HG03159 (cell line): ENCODE data around the gene SLC9A3.
"Not testable (repeated sequence)": the region's sequence is repeated elsewhere in the genome, so short reads cannot be mapped to it uniquely, and the experiment has no call there.

Experiments used
- ATAC-seq: cut with Tn5 transposase; IDR thresholded peaks from one replicate; pipeline ENCODE4 v1.9.1; 2021; ENCODE audit warnings: mild to moderate bottlenecking, moderate library complexity; ENCODE audit not compliant: unreplicated experiment

Gene SLC9A3

DNA sequence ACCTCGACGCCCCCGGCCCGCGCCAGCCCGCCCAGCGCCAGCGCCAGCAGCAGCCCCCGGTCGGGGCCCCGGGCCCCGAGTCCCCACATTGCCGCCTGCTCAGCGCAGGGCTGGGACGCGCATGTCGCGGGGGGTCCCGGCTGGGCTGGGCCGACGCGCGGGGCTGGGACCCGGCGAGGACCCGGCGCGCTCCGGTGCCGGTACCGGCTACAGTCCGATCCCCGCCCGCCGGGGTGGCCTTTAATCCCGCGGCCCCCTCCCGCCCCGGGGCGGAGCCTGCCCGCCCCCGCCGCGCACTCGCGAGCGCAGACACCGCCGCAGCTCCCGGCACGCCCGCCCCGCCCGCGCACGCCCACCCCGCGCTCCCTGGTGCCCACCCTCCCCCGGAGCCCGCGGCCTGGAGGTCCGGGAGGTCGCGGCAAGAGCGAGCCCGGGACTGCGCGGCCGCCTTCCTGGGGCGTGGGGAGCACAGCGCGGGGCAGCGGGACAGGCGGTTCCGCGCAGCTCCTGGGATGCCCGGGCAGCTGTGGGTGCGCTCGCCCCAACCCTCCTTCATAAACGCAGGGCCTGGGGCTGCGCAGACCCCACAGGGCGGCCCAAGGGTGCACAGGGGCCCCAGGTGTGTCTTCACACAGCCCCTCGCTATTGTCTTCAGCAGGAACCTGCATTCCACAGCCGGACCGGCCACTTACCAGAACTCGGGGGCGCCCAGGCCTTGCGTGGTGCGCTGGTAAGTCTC is at the start of gene SLC9A3:
SLC9A3 (minus strand) TSS at position 216 of the 739 bp plus-strand sequence.
- no peak for ATAC-seq

DNA sequence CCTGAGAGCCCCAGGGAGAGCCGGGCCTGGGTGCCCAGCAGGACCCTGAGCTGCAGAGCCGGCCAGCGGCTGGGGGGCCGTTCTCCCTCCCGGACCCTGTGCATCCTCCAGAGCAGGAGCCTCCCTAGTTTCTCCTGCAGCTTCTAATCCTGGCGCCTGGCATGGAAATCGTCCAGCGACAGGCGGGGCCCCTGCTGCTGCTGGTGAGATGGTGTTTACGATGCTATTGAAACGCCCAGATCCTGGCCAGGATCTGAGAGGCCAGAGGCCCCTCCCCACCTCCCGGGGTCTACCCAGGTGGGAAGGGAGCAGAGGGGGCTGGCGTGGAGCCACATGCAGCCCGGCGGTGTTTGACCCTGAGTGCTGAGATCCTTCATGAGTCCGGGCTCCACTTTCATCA is 49.7 kb upstream of the SLC9A3 start:
- no peak for ATAC-seq

DNA sequence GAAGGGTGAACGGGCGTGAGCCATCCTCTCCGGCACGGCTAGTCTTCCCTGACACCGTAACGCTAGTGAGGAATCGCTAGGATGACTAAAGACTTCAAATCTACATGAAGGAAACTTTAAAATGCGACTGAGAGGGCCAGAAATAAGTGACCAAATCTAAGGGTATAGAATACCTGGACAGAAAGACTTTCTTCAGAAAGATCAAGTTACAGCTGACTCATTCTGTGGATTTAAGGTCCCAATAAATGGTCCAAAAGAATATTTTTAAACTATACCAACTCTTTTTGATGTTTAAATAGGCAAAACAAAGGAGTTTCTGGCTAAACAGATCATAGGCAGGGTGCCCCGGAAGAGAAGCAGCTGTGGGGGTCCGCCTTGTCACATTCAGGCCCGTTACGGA is 49.0 kb upstream of the SLC9A3 start:
- no peak for ATAC-seq

DNA sequence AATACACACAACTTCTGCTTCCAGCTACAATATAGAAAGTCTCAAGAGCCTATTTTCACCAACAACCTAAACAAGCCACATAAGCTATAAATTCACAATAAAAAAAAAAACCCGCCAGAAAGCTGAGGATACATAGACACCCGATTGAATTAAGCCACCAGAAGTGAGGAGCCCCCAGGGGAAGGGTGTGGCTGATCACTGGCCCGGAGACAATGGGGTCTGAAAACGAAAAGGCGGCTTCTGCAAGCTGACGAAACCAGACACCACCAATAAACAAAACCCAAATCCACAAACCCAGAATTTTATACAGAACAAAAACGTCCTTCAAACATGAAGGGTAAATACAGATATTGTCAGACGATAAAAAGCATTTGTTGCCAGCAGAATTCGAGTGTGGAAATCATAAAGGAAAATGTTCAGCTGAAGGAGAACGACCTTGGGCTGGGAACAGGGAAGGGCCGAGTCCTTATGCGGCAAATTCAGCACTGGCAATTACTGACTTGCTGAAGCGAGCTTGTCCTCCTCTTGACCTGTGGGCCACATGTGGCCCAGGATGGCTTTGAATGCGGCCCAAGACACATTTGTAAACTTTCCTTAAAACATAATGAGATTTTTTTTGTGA is 48.3 kb upstream of the SLC9A3 start:
- ATAC-seq = no peak

DNA sequence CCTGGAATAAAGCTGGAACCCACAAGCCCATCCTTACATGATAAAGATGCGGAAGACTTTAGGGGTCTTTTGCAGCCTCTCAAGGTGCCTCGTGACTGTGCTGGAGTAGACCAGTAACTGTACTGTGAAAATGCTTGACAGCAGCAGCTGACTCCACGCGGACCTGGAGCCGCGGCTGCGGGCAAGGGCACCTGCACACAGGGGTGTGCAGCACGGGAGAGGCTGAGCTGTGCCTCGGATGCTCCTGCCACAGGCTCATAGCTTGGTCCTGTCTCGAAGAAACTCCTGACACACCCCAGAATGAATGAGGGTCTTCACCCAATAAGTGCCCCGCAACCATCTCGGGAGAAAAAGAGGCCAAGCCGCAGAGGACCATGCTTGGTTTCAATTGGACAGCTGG is 47.5 kb upstream of the SLC9A3 start:
- no peak for ATAC-seq

DNA sequence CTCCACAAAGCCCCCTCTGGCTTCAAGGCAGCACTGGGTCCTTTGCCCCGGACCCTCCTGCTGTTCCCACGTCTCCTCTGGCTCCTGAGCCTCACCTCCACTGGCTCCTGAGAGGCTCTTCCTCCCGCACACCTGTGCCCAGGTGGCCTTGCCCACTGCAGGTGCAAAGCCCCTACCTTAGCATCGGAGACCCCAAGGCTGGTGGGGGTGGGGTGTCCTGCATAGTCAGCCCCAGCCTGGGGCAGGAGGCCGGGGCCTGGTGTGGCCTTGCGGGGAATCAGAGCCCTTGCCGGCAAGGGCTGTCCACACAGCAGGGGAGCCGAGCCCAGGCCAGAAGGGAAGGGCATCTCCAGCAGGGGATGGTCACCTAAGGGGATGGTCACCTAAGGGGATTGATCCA is 46.6 kb upstream of the SLC9A3 start:
- ATAC-seq = no peak

DNA sequence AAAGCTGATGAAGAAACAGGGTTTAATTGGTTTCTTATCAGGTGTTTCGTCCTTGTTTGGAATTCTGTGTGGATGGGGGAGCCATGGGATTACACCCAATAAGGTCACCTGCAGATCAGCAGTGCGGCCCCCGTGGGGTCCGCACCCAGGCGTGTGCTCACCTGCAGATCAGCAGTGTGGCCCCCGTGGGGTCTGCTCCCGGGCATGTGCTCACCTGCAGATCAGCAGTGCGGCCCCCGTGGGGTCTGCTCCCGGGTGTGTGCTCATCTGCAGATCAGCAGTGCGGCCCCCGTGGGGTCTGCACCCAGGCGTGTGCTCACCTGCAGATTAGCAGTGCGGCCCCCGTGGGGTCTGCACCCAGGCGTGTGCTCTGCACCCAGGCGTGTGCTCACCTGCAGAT is 46.2 kb upstream of the SLC9A3 start:
- ATAC-seq = no peak

DNA sequence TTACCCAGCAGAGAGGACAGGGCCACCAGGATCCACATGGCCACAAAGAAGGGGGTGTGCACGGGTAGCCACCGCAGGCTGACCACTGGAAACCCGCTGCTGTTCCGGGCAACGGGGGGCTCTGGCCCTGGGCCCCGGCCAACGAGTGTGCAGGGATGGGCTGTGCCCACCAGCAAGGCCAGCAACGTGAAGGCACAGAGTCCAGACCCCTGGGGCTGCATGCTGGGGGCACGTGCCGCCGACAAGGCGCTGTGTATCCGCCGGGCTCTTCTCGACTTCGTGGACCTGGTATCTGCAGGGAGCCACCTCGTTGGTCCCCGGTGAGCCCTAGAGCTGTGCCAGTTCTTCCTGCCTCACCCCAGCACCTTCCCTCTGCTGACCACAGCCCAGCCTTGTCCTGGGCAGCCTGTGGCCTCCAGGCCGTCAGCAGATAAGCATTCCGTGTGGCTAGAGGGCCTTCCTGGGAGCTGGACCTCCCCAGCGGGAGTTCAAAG is 45.7 kb upstream of the SLC9A3 start:
- ATAC-seq = no peak

DNA sequence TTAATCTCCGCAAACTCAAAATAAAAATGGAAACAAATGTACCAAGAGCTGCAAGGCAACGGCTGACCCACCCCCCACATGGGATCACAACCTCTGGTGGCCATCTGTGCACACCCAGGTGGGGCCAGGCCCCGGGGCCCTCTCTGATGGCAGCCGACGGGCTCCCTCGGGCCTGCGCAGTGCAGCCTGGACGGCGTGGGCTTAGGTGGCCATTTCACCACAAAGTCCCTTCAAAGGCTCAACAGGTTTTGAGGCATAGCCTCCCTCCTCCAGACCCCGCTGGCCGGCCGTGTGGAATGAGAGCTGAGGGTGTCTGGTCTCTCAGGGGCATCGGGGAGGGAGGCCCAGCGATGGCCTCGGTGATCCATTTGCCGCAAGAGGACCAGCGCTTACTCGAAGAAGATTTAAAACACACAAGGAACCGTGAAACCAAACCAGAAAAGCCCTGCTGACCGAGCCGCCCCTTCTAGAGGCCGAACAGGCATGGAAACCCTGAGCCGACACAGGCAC is 45.2 kb upstream of the SLC9A3 start:
- no peak for ATAC-seq

DNA sequence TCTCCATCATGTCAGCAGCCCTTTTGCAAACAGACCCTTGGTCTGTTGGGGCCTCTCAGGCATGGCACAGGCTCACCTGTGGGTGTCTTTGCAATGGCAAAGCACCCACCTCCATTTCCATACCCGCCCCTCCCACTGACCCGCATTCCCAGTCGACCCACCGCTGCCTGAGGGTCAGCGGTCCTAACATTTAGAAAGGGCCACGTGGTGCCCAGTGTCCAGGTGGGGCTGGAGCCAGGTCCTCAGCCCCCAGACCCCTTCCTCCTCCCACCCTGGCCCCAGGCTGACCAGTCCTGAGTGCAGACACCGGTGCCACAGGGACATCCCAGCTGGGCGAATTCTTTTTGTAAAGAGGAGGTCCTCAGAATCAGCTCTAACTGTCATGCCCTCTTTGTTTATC is 44.6 kb upstream of the SLC9A3 start:
- no peak for ATAC-seq

DNA sequence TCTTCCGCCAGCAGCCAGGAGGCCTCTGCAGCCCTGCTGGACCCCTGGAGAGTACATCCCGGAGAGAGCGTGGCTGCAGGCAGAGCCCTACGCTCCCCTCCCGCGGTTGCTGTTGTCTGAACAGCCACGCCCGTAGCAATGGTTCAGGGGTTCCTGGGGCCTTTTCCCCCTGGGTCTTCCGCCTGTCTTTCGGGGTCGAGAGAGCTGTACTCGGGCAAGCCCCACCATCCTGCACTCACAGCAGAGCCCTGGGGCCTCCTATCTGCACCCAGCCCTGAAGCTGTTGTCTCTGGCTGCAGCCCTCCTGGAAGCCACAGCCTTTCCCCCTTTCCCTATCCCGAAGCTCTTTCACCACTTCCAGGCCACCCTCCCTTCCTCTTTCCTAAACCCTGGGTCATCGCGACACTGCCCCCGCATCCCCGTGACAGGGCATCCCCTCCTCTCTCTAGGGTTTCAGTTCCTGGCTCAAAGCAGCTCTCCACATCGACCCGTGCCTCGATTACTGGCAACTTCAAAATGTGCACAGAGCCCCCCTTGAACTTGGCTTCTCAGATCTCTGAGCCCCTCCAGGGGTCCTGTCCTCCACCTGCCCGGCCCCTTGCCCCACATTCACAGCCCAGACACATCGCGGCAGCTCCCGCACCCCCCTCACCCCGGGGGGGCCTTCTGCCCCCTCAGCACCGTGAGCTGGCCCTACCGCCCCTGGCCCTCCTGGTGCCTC is 44.0 kb upstream of the SLC9A3 start:
- ATAC-seq = no peak

DNA sequence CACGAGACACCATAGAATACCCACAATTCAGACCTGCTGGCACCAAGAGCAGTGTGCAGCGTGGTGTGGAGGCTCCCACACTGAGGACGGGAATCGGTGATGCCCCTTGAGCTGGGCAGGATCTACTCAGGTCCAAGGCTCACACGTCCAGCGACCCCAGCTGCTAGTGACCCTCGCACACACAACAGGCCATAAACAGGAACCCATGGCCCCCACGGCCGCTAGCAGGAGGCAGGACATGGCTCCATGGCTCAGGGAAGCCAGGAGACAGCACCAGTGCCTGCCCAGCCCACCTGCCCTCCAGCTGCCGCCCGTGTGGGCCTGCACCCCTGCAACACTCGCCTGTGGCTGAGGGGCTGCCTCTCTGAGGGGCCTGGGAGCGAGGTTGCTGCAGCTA is 43.4 kb upstream of the SLC9A3 start:
- no peak for ATAC-seq

DNA sequence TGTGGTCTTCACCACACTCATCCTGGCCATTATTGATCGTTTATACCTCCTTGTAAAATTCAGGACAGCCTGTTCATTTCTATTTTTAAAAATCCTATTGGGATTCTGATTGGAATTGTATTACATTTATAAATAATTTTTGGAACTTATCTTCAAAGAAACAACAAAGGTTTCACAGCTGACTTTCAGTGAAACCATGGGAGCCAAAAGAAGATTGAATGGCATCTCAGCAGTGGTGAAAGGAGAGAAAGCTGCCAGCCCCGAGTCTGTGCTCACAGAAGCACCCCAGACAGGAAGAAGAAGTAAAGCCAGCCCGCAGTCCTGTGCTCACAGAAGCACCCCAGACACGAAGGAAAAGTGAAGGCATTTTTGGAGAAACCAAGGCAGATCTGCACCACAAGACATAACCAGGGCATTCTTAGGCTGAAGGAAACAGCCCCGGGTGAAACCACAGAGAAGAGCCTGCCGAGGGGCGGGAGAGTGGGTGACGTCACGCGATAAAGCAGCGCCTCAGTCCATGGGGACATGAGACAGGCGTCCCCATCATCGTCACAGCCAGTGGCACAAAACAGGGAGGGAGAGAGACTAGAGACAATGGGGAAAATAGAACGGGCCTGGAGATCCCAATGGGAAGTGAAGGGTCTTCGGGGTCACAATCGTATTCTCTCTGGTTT is 42.5 kb upstream of the SLC9A3 start:
- no peak for ATAC-seq

DNA sequence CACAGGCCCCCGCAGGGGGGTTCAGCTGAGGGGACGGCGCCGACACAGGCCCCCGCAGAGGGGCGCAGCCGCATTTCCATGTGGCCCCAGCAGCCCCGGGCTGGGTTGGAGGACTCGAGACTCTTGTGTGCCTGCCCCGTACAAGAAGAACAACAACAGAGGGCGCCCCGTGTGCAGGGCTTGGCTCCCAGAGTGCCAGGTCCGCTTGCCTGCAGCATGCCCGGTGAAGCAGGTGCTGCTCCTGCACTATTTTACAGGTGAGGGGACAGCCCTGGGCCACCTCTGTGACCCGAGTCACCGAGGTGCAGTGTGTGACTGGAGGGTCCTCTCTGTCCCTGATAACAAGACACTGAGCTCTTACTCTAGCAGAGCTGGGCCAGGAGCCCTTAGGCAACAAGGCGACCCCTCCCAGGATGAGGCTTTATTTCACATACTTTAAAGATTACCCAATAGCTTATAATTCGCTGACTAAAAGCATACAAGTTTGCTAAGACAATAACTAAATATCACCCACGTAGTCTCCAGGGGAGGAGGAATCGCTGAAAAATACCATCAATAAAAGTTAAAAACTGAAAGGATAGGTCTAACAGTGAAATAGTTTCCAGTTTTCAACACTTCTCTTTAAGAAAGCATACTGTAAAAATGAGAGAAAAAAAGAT is 41.7 kb upstream of the SLC9A3 start:
- no peak for ATAC-seq

DNA sequence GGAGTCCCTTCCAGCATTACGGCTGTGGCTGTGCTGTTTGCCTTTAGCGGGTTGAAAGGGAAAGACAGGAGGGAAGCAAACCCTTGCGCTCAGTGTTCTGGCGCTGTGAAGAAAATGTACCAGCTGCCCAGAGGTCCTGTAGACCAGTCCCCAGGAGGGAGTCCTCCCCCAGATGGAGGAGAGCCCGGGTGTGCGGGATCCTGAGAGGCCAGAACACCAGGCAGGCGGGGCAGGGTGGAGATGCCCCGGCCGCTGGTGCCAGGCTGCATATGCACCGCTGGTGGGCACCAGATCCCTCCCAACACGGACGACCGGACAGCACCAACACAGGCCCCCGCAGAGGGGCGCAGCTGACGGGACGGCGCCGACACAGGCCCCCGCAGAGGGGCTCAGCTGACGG is 37.2 kb upstream of the SLC9A3 start:
- ATAC-seq = no peak

DNA sequence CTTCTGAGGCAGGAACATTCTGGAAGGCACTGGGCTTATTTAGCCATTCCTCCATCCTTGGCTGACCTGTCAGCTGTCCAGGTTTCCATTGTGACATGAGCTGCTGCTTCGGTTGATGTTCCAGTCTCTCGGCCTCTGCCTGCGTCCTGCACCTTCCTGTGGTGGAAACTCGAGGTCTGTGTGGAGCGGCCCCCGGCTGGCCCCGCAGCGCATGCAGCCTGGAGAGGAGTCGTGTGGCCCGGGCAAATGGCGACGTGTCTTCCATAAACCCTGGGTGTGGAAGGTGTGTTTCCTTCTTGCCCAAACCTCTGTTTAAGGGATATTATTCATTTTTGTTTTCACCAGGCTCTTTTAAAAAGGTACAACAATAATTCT is 36.5 kb upstream of the SLC9A3 start:
- ATAC-seq = no peak

DNA sequence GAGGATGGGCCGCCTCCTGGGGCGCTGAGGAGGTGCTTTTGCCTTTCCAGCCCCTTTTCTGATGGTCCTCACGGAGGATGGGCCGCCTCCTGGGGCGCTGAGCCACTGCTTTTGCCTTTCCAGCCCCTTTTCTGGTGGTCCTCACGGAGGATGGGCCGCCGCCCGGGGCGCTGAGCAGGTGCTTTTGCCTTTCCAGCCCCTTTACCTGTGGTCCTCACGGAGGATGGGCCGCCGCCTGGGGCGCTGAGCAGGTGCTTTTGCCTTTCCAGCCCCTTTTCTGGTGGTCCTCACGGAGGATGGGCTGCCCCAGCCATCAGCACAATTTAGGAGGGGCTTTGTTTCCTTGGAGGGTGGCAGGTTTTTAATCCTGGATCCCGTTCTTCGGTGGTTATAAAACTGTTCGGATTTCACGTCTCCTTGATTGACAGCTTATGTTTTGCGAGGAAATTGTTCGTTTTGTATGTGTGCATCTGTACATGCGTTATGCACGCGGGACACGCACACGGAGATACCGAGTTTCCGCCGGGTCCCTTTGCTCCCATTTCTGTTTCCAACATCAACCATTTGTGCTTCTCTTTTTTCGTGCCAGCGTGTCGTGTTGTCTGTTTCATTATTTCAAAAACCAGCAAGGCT is 34.7 kb upstream of the SLC9A3 start:
- ATAC-seq = no peak

DNA sequence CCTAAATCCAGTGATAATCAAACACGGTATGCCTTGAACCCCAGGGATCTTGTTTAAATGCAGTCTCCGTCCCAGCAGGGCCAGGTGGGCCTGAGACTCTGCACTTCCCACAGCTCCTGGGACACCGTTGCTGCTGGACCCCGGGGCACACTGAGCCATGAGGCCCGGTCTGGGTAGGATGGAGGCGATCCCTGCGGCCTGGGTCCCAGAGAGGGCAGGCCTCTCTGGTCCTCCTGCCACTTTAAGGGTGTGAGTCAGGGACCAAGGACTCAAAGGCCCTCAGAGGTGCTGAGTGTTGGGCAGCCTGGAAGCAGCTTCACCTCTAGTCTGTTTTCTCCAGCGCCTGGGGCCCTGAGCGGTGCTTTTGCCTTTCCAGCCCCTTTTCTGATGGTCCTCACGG is 34.1 kb upstream of the SLC9A3 start:
- ATAC-seq = no peak

DNA sequence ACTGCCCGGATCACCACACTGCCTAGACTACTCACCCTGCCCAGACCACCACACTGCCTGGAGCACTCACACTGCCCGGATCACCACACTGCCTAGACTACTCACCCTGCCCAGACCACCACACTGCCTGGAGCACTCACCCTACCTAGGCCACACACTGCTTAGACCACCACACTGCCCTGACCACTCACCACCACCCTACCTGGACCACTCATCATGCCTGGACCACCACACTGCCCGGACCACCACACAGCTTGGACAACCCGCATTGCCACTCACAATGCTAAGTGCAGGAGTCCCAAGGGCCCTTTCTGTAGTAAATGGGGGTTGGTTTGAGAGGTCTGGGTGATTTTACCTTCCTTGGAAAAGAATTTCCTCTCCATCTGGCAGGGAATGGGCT is 33.7 kb upstream of the SLC9A3 start:
- not testable (repeated sequence) for ATAC-seq

DNA sequence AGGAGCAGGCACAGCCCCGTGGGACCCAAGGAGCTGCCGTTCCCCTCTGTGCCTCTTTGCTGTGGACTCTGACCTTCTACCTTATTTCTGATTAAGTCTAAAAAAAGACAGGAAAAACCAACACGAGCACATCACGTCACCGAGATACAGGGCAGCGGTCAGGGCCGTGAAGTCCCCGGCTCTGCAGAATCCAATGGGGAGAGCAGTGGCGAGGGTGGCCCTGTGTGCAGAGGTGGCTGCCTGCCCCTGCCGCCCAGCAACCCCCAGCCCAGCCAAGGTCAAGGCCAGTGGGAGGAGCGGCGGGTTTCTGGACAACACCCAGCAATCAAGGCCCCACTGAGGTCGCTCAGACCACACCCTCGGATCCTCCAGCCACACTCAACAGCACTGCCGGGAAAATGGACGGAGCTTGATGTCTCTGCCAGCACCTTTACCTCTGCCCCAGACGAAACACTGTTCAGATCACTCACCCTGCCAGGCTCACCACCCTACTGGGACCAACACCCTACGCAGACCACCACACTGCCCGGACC is 32.7 kb upstream of the SLC9A3 start:
- no peak for ATAC-seq
